PFSK-1 (cell line): ENCODE data around the gene CEBPE.

Source experiments
- FOXP2 ChIP-seq: optimal IDR thresholded peaks from 2 replicates; pipeline ENCODE3; 2011; ENCODE audit warnings: borderline replicate concordance, control low read depth, inconsistent platforms; ENCODE audit not compliant: insufficient read depth; ENCODE audit errors: extremely low read length, extremely low read depth
- POLR2AphosphoS5 ChIP-seq: IDR thresholded peaks from 2 replicates; pipeline ENCODE4 v1.6.1; 2012; ENCODE audit warnings: low read depth, mild to moderate bottlenecking, control low read depth, low read length, moderate library complexity
- REST ChIP-seq, 2 experiments: IDR thresholded peaks; 2 replicates each; pipeline versions ENCODE4 v1.6.1 to v1.8.0; 2011 to 2012; ENCODE audit warnings: low read depth in 2 of 2, low read length in 2 of 2, control low read depth in 1 of 2, inconsistent platforms in 1 of 2, mild to moderate bottlenecking in 1 of 2, moderate library complexity in 1 of 2; ENCODE audit not compliant: insufficient read depth in 1 of 2
- SIN3A ChIP-seq: IDR thresholded peaks from 2 replicates; pipeline ENCODE4 v1.6.1; 2012; ENCODE audit warnings: mild to moderate bottlenecking, low read length, moderate library complexity, borderline replicate concordance; ENCODE audit not compliant: insufficient read depth
- TAF1 ChIP-seq: IDR thresholded peaks from 2 replicates; pipeline ENCODE4 v1.6.1; 2012; ENCODE audit warnings: low read length, control low read depth, borderline replicate concordance; ENCODE audit not compliant: insufficient read depth

GRCh38 chr14:23137192-23137812, 18.2 kb upstream of the CEBPE start:
- no peak for TF ChIP-seq POLR2AphosphoS5
- TF ChIP-seq REST (IDR thresholded peaks at IDR 0.05; ENCODE audit: insufficient read depth in 1 of 2, low read depth in 2 of 2, low read length in 2 of 2): no peak
- TF ChIP-seq SIN3A: no peak
- no peak for TF ChIP-seq TAF1
- TF ChIP-seq FOXP2: no peak
